Parathyroid adenoma (tissue), 2 donors: Measurements from ENCODE around the gene PANK2.

Experiments used
- H2AFZ ChIP-seq: fragments of 300-600 bp; sonication (generic); one replicate; pipeline ENCODE4 v1.7.0; 2017; ENCODE audit warnings: antibody characterized with exemption, mild to moderate bottlenecking
- H3K27ac ChIP-seq: fragments of 300-600 bp; sonication (generic); one replicate; pipeline ENCODE4 v1.7.0; 2017
- H3K27me3 ChIP-seq: fragments of 300-600 bp; sonication (generic); one replicate; pipeline ENCODE4 v1.7.0; 2017; ENCODE audit warnings: low read length; ENCODE audit not compliant: control insufficient read depth, insufficient read depth
- H3K36me3 ChIP-seq: fragments of 300-600 bp; sonication (generic); one replicate; pipeline ENCODE4 v1.7.0; 2017; ENCODE audit warnings: low read length; ENCODE audit not compliant: control insufficient read depth, insufficient read depth
- H3K4me1 ChIP-seq: fragments of 300-600 bp; sonication (generic); one replicate; pipeline ENCODE4 v1.7.0; 2017; ENCODE audit warnings: control low read depth
- H3K4me2 ChIP-seq: fragments of 300-600 bp; sonication (generic); one replicate; pipeline ENCODE4 v1.7.0; 2017; ENCODE audit warnings: low read length
- H3K4me3 ChIP-seq: fragments of 300-600 bp; sonication (generic); one replicate; pipeline ENCODE4 v1.7.0; 2017; ENCODE audit warnings: low read depth, low read length
- H3K79me2 ChIP-seq: fragments of 300-600 bp; sonication (generic); one replicate; pipeline ENCODE4 v1.7.0; 2017; ENCODE audit warnings: control low read depth
- H3K9ac ChIP-seq: fragments of 300-600 bp; sonication (generic); one replicate; pipeline ENCODE4 v1.7.0; 2017; ENCODE audit warnings: mild to moderate bottlenecking
- H3K9me3 ChIP-seq: fragments of 300-600 bp; sonication (generic); one replicate; pipeline ENCODE4 v1.7.0; 2017; ENCODE audit warnings: low read length; ENCODE audit not compliant: control insufficient read depth
- TF ChIP-seq, protein P1 (sequence below): fragments of 300-600 bp; sonication (generic); IDR thresholded peaks from one replicate; pipeline ENCODE4 v1.7.0; 2017; ENCODE audit warnings: antibody characterized with exemption, mild to moderate bottlenecking
- donor health status: primary hyperparathyroidism.

The PANK2 gene

DNA sequence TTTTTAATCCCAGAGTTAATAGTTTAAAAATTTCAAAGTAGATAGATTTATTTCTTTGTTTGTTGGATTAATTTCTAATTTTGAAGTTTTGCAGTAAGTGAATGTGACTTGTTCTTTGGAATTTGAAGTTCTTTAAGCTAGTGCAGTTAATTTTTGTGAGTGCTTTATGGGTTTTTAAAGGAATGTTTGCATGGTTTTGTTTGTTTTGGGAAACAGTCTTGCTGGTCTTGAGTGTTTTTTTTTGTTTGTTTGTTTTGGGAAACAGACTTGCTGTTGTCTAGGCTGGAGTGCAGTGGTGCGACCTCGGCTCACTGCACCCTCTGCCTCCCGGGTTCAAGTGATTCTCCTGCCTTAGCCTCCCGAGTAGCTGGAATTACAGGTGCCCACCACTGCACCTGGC lies 9.5 kb downstream of the PANK2 start:
- no peak overlapping the region for H3K27ac ChIP-seq
- peaks cover 71% of the 10 kb centered on the region for H3K79me2 ChIP-seq
- TF ChIP-seq, protein P1, sequence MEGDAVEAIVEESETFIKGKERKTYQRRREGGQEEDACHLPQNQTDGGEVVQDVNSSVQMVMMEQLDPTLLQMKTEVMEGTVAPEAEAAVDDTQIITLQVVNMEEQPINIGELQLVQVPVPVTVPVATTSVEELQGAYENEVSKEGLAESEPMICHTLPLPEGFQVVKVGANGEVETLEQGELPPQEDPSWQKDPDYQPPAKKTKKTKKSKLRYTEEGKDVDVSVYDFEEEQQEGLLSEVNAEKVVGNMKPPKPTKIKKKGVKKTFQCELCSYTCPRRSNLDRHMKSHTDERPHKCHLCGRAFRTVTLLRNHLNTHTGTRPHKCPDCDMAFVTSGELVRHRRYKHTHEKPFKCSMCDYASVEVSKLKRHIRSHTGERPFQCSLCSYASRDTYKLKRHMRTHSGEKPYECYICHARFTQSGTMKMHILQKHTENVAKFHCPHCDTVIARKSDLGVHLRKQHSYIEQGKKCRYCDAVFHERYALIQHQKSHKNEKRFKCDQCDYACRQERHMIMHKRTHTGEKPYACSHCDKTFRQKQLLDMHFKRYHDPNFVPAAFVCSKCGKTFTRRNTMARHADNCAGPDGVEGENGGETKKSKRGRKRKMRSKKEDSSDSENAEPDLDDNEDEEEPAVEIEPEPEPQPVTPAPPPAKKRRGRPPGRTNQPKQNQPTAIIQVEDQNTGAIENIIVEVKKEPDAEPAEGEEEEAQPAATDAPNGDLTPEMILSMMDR: no peak
- no peak overlapping the region for H3K4me3 ChIP-seq
- no peaks in the 10 kb centered on the region for H3K27me3 ChIP-seq
- no peaks in the 10 kb centered on the region for H3K36me3 ChIP-seq
- no peak overlapping the region for H3K4me2 ChIP-seq
- peaks cover 8% of the 10 kb centered on the region for H3K4me1 ChIP-seq
- H2AFZ ChIP-seq: no peak overlapping the region
- H3K9me3 ChIP-seq: no peaks in the 10 kb centered on the region
- H3K9ac ChIP-seq: no peak overlapping the region

DNA sequence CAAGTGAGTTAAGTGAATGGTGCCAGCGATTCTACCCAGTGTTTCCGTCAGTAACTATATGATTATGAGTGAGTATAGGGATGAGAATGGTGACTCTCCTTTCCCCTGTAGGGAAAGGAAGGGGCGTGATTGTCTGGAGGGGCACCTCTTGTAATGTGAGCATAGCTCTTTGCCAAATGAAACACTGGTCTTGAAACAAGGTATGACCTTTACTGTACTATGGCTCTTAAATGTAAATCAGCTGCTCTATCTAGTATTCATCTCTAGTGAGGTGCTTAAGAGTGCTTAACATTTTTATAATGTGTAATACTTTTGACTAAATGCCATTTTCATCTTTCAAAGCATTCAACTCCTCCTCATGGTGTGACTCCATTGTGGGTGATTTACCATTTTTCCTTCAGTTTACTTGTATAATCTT lies 11.0 kb downstream of the PANK2 start:
- Histone ChIP-seq H3K27ac (no peak overlapping the region), H3K4me1 (peaks cover 11% of the 10 kb centered on the region), H3K9me3 (no peaks in the 10 kb centered on the region), H3K27me3 (no peaks in the 10 kb centered on the region), H3K4me3 (no peak overlapping the region), H3K4me2 (no peak overlapping the region), H3K36me3 (no peaks in the 10 kb centered on the region), H3K79me2 (peaks cover 72% of the 10 kb centered on the region), H3K9ac (no peak overlapping the region), H2AFZ (no peak overlapping the region)
- TF ChIP-seq, protein P1: no peak

DNA sequence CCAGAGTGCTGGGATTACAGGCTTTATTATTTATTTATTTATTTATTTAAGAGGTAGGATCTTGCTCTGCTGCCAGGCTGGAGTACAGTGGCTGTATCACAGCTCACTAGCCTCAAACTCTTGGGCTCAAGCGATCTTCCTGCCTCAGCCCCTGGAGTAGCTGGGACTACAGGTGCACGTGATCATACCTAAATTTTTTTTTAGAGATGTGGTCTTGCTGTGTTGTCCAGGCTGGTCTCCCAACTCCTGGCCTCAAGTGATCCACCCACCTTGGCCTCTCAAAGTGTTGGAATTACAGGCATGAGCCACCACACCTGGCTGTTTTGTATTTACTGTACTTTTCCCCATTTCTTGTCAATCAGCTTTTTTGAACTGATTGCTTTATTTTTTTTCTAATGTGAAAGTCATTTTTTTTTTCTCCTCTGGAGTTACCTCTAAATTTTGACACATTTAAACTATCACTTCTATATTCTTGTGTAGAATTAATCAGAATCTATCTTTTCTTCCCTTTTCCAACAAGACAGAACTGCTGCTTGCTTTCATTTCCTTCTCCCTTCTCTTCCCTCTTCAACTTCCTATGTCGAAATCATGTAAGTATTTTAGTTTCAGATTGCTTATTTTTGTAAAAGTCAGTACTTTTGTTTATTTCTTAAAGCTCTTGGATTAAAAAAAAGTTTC lies 12.0 kb downstream of the PANK2 start:
- Histone ChIP-seq H3K27me3 (no peaks in the 10 kb centered on the region), H3K79me2 (peaks cover 69% of the 10 kb centered on the region), H3K4me1 (peaks cover 11% of the 10 kb centered on the region), H3K9me3 (no peaks in the 10 kb centered on the region), H3K36me3 (no peaks in the 10 kb centered on the region), H3K27ac (no peak overlapping the region), H2AFZ (no peak overlapping the region), H3K9ac (no peak overlapping the region), H3K4me3 (no peak overlapping the region), H3K4me2 (no peak overlapping the region)
- TF ChIP-seq, protein P1: no peak

DNA sequence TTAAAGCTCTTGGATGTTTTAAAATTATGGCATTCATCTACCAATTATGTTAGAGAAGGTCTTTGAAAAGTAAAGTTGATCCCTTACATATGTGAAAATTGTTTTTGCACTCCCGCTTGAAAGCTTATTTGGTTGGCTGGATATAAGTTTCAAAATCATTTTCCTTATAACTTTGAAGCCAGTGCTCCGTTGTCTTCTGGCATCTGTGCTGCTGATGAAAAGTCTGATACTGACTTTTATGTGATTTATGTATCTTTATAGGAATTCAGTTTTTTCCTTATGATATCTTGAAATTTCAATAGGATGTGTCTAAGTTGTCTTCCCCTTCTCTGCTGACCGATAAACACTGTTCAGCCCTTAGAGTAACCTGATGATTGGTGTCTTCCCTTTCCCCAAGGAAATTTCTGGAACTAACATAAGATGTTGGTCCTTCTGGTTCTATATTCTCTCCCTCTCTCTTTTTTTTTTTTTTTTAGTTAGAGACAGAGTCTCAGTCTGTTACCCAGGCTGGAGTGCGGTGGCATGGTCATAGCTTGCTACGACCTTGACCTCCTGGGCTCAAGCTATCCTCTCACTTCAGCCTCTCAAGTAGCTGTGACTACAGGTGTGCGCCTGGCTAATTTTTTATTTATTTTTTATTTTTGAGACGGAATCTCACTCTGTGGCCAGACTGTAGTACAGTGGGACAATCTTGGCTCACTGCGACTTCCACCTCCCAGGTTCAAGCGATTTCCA lies 12.7 kb downstream of the PANK2 start:
- Histone ChIP-seq H3K36me3 (no peaks in the 10 kb centered on the region), H3K27me3 (no peaks in the 10 kb centered on the region), H3K4me1 (peaks cover 11% of the 10 kb centered on the region), H3K4me2 (no peak overlapping the region), H2AFZ (no peak overlapping the region), H3K4me3 (no peak overlapping the region), H3K79me2 (peaks cover 62% of the 10 kb centered on the region), H3K9ac (no peak overlapping the region), H3K9me3 (no peaks in the 10 kb centered on the region), H3K27ac (no peak overlapping the region)
- TF ChIP-seq, protein P1: no peak
